Measurements from ENCODE around the gene TMC1.

TMC1 gene

GRCh38 chr9:72883875-72884274 lies 362.5 kb downstream of the TMC1 start:
- H3K9me3 Mint-ChIP-seq, result no peaks in the 10 kb centered on the region
- no peak overlapping the region for H3K4me3 Mint-ChIP-seq
- no peaks in the 10 kb centered on the region for H3K36me3 Mint-ChIP-seq (ENCODE audit: low read depth)
- no peaks in the 10 kb centered on the region for H3K4me1 Mint-ChIP-seq (ENCODE audit: low read depth)
- no peak overlapping the region for H3K27ac Mint-ChIP-seq
- no peak for DNase-seq
- H3K27me3 Mint-ChIP-seq, result peaks cover 10% of the 10 kb centered on the region

GRCh38 chr9:72884508-72884907 lies 363.1 kb downstream of the TMC1 start:
- no peak for DNase-seq
- H3K4me1 Mint-ChIP-seq (ENCODE audit: low read depth), result no peaks in the 10 kb centered on the region
- no peaks in the 10 kb centered on the region for H3K9me3 Mint-ChIP-seq
- H3K27me3 Mint-ChIP-seq, result peaks cover 10% of the 10 kb centered on the region
- no peaks in the 10 kb centered on the region for H3K36me3 Mint-ChIP-seq (ENCODE audit: low read depth)
- no peak overlapping the region for H3K27ac Mint-ChIP-seq
- H3K4me3 Mint-ChIP-seq, result no peak overlapping the region
